WI38 (cell line): ENCODE measurements around the gene SLC27A5.

Experiments used
- H3K4me3 ChIP-seq: 2 replicates; pipeline ENCODE4 v1.5.1; 2011; ENCODE audit warnings: low read depth, mild to moderate bottlenecking, control low read depth, low read length
- CTCF ChIP-seq: IDR thresholded peaks from 2 replicates; pipeline ENCODE4 v1.5.1; 2012; ENCODE audit warnings: low read depth, mild to moderate bottlenecking, control low read depth, low read length

SLC27A5 gene

GRCh38 chr19:58557221-58558065 lies 45.7 kb upstream of the SLC27A5 start:
- TF ChIP-seq CTCF = no peak
- peak overlapping the region; percentile 96 for H3K4me3 ChIP-seq

- no peak for TF ChIP-seq CTCF
- H3K4me3 ChIP-seq = peak overlapping the region; percentile 96
Measured at GRCh38 chr19:58556622-58557220, 44.9 kb upstream of the SLC27A5 start.

- no peak for TF ChIP-seq CTCF
- no peak overlapping the region for H3K4me3 ChIP-seq
Measured at GRCh38 chr19:58555920-58556621, 44.3 kb upstream of the SLC27A5 start.

- TF ChIP-seq CTCF = no peak
- peak overlapping the region; percentile 78 for H3K4me3 ChIP-seq
Measured at GRCh38 chr19:58555369-58555885, 43.6 kb upstream of the SLC27A5 start.

GRCh38 chr19:58554494-58555368 lies 42.9 kb upstream of the SLC27A5 start, which contains the start of gene CHMP2A:
CHMP2A (minus strand) TSS chr19:58555105; CDS start chr19:58554212, 893 bp downstream.
- TF ChIP-seq CTCF = no peak
- peak within 1 kb of the TSS; percentile 78 for H3K4me3 ChIP-seq

GRCh38 chr19:58553799-58554493 lies 42.2 kb upstream of the SLC27A5 start:
- H3K4me3 ChIP-seq = peak overlapping the region; percentile 78
- TF ChIP-seq CTCF = no peak
